ENCODE results near the gene TFCP2L1. TPM values are rescaled to one million over a fixed set of nuclear protein-coding genes. Genes with fewer than 3 reads are reported as not detected.
"Not testable (repeated sequence)": the region's sequence is repeated elsewhere in the genome, so short reads cannot be mapped to it uniquely, and the experiment has no call there.

TFCP2L1 gene
- total RNA-seq, 4 donors from 2014 or later: 18.3 to 75.8 (median 49.3) TPM

GRCh38 chr2:121298476-121298875 is 13.5 kb upstream of the TFCP2L1 start:
- no peak overlapping the region for H3K4me3 ChIP-seq (ENCODE audit: low read depth, poor library complexity, severe bottlenecking)
- no peak for TF ChIP-seq POLR2A (IDR thresholded peaks at IDR 0.05)
- no peak for TF ChIP-seq CTCF (IDR thresholded peaks at IDR 0.05)
- intact Hi-C loops (cut with DNase I; ENCODE audit: low total_unique reads): no loop called here
- 88 to 91% methylated on average over 12 of the region's 12 CpGs for WGBS, 2 donors
- peak in 1 of 2 donors; percentile 69 for DNase-seq (ENCODE audit: low spot score in 2 of 2)

- H3K4me3 ChIP-seq (ENCODE audit: low read depth, poor library complexity, severe bottlenecking); intact Hi-C loops (cut with DNase I; ENCODE audit: low total_unique reads): not testable (repeated sequence)
- DNase-seq (ENCODE audit: low spot score in 2 of 2): peak in 1 of 2 donors; percentile 28
- 84 to 88% methylated on average over 5 of the region's 5 CpGs for WGBS, 2 donors
These were observed 12.9 kb upstream of the TFCP2L1 start for GRCh38 chr2:121297866-121298265.

DNA sequence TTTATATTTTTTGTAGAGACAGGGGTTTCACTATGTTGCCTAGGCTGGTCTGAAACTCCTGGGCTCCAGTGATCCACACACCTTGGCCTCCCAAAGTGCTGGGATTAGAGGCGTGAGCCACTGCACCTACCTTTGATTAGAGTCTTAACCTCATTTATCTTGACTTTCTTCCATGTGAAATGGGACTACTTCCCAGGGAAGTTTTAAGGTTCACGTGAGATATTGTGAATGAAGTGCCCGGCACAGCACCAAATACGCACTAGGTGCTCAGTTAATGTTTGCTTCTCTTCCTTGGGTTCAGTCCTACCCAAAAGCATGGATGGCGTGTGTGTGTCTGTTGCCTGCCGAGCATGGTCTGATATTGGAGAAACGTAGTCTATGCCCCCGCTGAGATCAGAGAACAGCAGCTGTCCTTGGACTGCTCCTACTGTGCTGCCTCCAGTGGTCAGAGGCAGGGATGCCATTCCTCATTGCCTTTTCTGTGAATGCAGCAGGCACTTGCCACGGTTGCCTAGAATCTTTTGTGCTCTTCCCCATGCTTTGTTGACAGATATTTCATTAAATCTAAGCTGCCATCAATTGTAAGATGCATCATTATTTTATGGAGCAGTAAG is 12.3 kb upstream of the TFCP2L1 start:
- TF ChIP-seq POLR2A (IDR thresholded peaks at IDR 0.05) (no peak), CTCF (IDR thresholded peaks at IDR 0.05) (no peak)
- 55 to 56% methylated on average over 9 of the region's 9 CpGs for WGBS, 2 donors
- peak in 1 of 2 donors; percentile 50 for DNase-seq (ENCODE audit: low spot score in 2 of 2)
- H3K4me3 ChIP-seq (ENCODE audit: low read depth, poor library complexity, severe bottlenecking): no peak overlapping the region
- intact Hi-C loops (cut with DNase I; ENCODE audit: low total_unique reads): no loop called here

GRCh38 chr2:121295911-121296650 is 11.1 kb upstream of the TFCP2L1 start:
- peak in 1 of 2 donors; percentile 79 for DNase-seq (ENCODE audit: low spot score in 2 of 2)
- no peak overlapping the region for H3K4me3 ChIP-seq (ENCODE audit: low read depth, poor library complexity, severe bottlenecking)
- no peak for TF ChIP-seq POLR2A (IDR thresholded peaks at IDR 0.05)
- no peak for TF ChIP-seq CTCF (IDR thresholded peaks at IDR 0.05)
- intact Hi-C loops (cut with DNase I; ENCODE audit: low total_unique reads): no loop called here
- 90 to 97% methylated on average over 5 to 6 of the region's 7 CpGs for WGBS, 2 donors

- TF ChIP-seq CTCF (IDR thresholded peaks at IDR 0.05) (no peak), POLR2A (IDR thresholded peaks at IDR 0.05) (no peak)
- no peak overlapping the region for H3K4me3 ChIP-seq (ENCODE audit: low read depth, poor library complexity, severe bottlenecking)
- intact Hi-C loops (cut with DNase I; ENCODE audit: low total_unique reads): no loop called here
- 83 to 86% methylated on average over 7 to 9 of the region's 9 CpGs for WGBS, 2 donors
- peak in 1 of 2 donors; percentile 65 for DNase-seq (ENCODE audit: low spot score in 2 of 2)
These were observed 10.2 kb upstream of the TFCP2L1 start for GRCh38 chr2:121294881-121295840.
